Thymus (tissue), 11 donors: Measurements from ENCODE around the gene SS18L1. TPM values are rescaled to one million over a fixed set of nuclear protein-coding genes. Genes with fewer than 3 reads are reported as not detected.

Experiments used
- DNase-seq, 9 donors: peaks; one replicate each; pipeline ENCODE4 v3.0.0-alpha.2; 2013; ENCODE audit warnings: low spot score in 9 of 9, low read depth in 6 of 9, missing footprints in 1 of 9
- H3K27ac ChIP-seq, 2 donors: one replicate each; pipeline ENCODE4 v1.5.1; 2013; ENCODE audit warnings: control low read depth in 1 of 2, low read depth in 1 of 2, low read length in 1 of 2, mild to moderate bottlenecking in 1 of 2, moderate library complexity in 1 of 2
- H3K27me3 ChIP-seq, 2 donors: one replicate each; pipeline ENCODE4 v1.5.1; 2013; ENCODE audit warnings: low read length in 1 of 2; ENCODE audit not compliant: control insufficient read depth in 2 of 2, insufficient read depth in 1 of 2
- H3K36me3 ChIP-seq, 2 donors: one replicate each; pipeline ENCODE4 v1.5.1; 2013; ENCODE audit warnings: low read length in 1 of 2, mild to moderate bottlenecking in 1 of 2, moderate library complexity in 1 of 2; ENCODE audit not compliant: control insufficient read depth in 2 of 2, insufficient read depth in 2 of 2
- H3K4me1 ChIP-seq, 2 donors: one replicate each; pipeline ENCODE4 v1.5.1; 2013; ENCODE audit warnings: low read length in 2 of 2; ENCODE audit not compliant: control insufficient read depth in 2 of 2, insufficient read depth in 2 of 2
- H3K4me3 ChIP-seq, 2 donors: one replicate each; pipeline ENCODE4 v1.5.1; 2013; ENCODE audit warnings: low read length in 2 of 2, control low read depth in 1 of 2, mild to moderate bottlenecking in 1 of 2
- H3K9me3 ChIP-seq, 2 donors: one replicate each; pipeline ENCODE4 v1.5.1; 2013; ENCODE audit warnings: low read length in 1 of 2, mild to moderate bottlenecking in 1 of 2; ENCODE audit not compliant: control insufficient read depth in 2 of 2, insufficient read depth in 1 of 2
- WGBS: extraction: QIAGEN DNeasy Blood & Tissue Kit; methylation state at CpG from one replicate; pipeline ENCODE4 v1.1.7; 2013; 5-methylcytosine and 5-hydroxymethylcytosine counted together
- polyA plus RNA-seq: library from polyadenylated mRNA; stranded (reverse); fragments of 200-250 nt; gene quantifications from one replicate; pipeline ENCODE4 v1.2.3, GENCODE V29; 2013
- total RNA-seq: library from RNA; stranded (reverse); fragments of 120-200 nt; gene quantifications from one replicate; pipeline ENCODE4 v1.2.4, GENCODE V29; 2013
- donor health status: healthy.

The SS18L1 gene
- total and polyA plus RNA-seq, 2 donors = 6.2 to 22.3 TPM

- H3K36me3 ChIP-seq = peaks cover 8 to 16% of the 10 kb centered on the region in 2 donors
- H3K27me3 ChIP-seq = no peaks in the 10 kb centered on the region
- 97% methylated on average over 25 of the region's 25 CpGs for WGBS
- H3K4me1 ChIP-seq = peaks cover 15 to 17% of the 10 kb centered on the region in 2 donors
- DNase-seq = no peak
- no peak overlapping the region for H3K4me3 ChIP-seq
- H3K9me3 ChIP-seq = no peaks in the 10 kb centered on the region
- H3K27ac ChIP-seq = no peak overlapping the region
Measured at GRCh38 chr20:62190639-62191411, 47.3 kb downstream of the SS18L1 start.

- no peaks in the 10 kb centered on the region for H3K27me3 ChIP-seq
- 95% methylated on average over 14 of the region's 14 CpGs for WGBS
- no peak overlapping the region for H3K4me3 ChIP-seq
- no peaks in the 10 kb centered on the region for H3K9me3 ChIP-seq
- DNase-seq = no peak
- peaks cover 11 to 21% of the 10 kb centered on the region in 2 donors for H3K36me3 ChIP-seq
- no peak overlapping the region for H3K27ac ChIP-seq
- peaks cover 15 to 25% of the 10 kb centered on the region in 2 donors for H3K4me1 ChIP-seq
Measured at GRCh38 chr20:62191781-62192559, 48.4 kb downstream of the SS18L1 start.

GRCh38 chr20:62192635-62193034 is 49.1 kb downstream of the SS18L1 start:
- H3K4me3 ChIP-seq = no peak overlapping the region
- peaks cover 15 to 25% of the 10 kb centered on the region in 2 donors for H3K4me1 ChIP-seq
- peaks cover 14 to 27% of the 10 kb centered on the region in 2 donors for H3K36me3 ChIP-seq
- H3K9me3 ChIP-seq = no peaks in the 10 kb centered on the region
- 97% methylated on average over 10 of the region's 10 CpGs for WGBS
- H3K27me3 ChIP-seq = no peaks in the 10 kb centered on the region
- H3K27ac ChIP-seq = no peak overlapping the region
- DNase-seq = no peak

GRCh38 chr20:62193079-62194025 is 49.8 kb downstream of the SS18L1 start:
- no peak overlapping the region for H3K27ac ChIP-seq
- WGBS = 98% methylated on average over 29 of the region's 29 CpGs
- peaks cover 15 to 25% of the 10 kb centered on the region in 2 donors for H3K4me1 ChIP-seq
- H3K27me3 ChIP-seq = no peaks in the 10 kb centered on the region
- no peak overlapping the region for H3K4me3 ChIP-seq
- H3K9me3 ChIP-seq = no peaks in the 10 kb centered on the region
- no peak for DNase-seq
- peaks cover 18 to 34% of the 10 kb centered on the region in 2 donors for H3K36me3 ChIP-seq

- Histone ChIP-seq H3K27ac (peak overlapping the region; percentile 18 to 56), H3K4me3 (no peak overlapping the region), H3K27me3 (no peaks in the 10 kb centered on the region), H3K36me3 (peaks cover 25 to 40% of the 10 kb centered on the region in 2 donors), H3K9me3 (no peaks in the 10 kb centered on the region), H3K4me1 (peaks cover 15 to 25% of the 10 kb centered on the region in 2 donors)
- 23% methylated on average over 8 of the region's 8 CpGs for WGBS
- DNase-seq = peak in 4 of 9 donors; percentile 54 to 81 (median 58)
Measured at GRCh38 chr20:62195075-62195405, 51.5 kb downstream of the SS18L1 start.

- no peak for DNase-seq
- Histone ChIP-seq H3K27me3 (no peaks in the 10 kb centered on the region), H3K4me3 (no peak overlapping the region), H3K4me1 (peaks cover 15 to 25% of the 10 kb centered on the region in 2 donors), H3K36me3 (peaks cover 32 to 45% of the 10 kb centered on the region in 2 donors), H3K9me3 (no peaks in the 10 kb centered on the region), H3K27ac (peak overlapping the region in 1 of 2 donors; percentile 56)
- WGBS = 98% methylated on average over 10 of the region's 10 CpGs
Measured at GRCh38 chr20:62195736-62196135, 52.2 kb downstream of the SS18L1 start.

- Histone ChIP-seq H3K4me1 (peaks cover 15 to 25% of the 10 kb centered on the region in 2 donors), H3K27ac (no peak overlapping the region), H3K36me3 (peaks cover 36 to 51% of the 10 kb centered on the region in 2 donors), H3K4me3 (no peak overlapping the region), H3K27me3 (no peaks in the 10 kb centered on the region), H3K9me3 (no peaks in the 10 kb centered on the region)
- no peak for DNase-seq
- 98% methylated on average over 10 of the region's 10 CpGs for WGBS
Measured at GRCh38 chr20:62196286-62196685, 52.7 kb downstream of the SS18L1 start.

GRCh38 chr20:62197311-62197710 is 53.7 kb downstream of the SS18L1 start:
- no peak overlapping the region for H3K4me3 ChIP-seq
- DNase-seq = peak in 2 of 9 donors; percentile 40 to 56
- peaks cover 44 to 59% of the 10 kb centered on the region in 2 donors for H3K36me3 ChIP-seq
- peaks cover 15 to 25% of the 10 kb centered on the region in 2 donors for H3K4me1 ChIP-seq
- 89% methylated on average over 9 of the region's 9 CpGs for WGBS
- H3K9me3 ChIP-seq = no peaks in the 10 kb centered on the region
- no peak overlapping the region for H3K27ac ChIP-seq
- H3K27me3 ChIP-seq = no peaks in the 10 kb centered on the region
